ENCODE results near the gene EBNA1BP2.

DNA sequence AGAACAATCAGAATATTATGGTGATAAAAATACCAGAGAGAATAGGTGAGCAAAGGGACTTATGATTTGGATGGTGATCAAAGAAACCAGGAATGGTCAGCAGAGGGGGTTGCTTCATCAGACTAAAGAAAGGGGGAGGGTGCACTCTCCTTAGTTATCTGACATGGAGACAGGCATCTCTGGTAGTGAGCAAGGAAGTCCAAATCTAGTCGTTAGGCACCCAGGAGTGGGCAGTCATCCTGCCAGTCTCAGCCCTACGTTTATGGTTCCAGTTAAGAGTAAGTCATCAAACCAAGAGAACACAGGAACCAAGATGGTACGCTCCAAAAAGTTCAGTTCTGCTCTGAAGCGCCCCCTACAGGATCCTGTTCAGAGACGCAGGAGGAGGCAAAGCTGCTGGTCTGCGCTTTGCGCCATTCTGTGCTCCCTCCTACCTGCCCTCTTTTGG, 28.6 kb downstream of the EBNA1BP2 start:
- TF ChIP-seq POLR2AphosphoS5 (IDR thresholded peaks at IDR 0.05; ENCODE audit: low read depth, low read length), result no peak
- no peak for TF ChIP-seq POLR2A (IDR thresholded peaks at IDR 0.05; ENCODE audit: low read depth, low read length)
- TF ChIP-seq TAF1 (IDR thresholded peaks at IDR 0.05; ENCODE audit: borderline replicate concordance, low read depth, low read length), result no peak
